Measurements from ENCODE around the gene GADD45B. TPM values are rescaled to one million over a fixed set of nuclear protein-coding genes. Genes with fewer than 3 reads are reported as not detected.

The GADD45B gene
- total and polyA plus RNA-seq, 10 of the 15 experiments (the other 5 are each of a cell fraction or from before 2014, with no cell fraction given) = 2.4 to 180 (median 91.1) TPM

DNA sequence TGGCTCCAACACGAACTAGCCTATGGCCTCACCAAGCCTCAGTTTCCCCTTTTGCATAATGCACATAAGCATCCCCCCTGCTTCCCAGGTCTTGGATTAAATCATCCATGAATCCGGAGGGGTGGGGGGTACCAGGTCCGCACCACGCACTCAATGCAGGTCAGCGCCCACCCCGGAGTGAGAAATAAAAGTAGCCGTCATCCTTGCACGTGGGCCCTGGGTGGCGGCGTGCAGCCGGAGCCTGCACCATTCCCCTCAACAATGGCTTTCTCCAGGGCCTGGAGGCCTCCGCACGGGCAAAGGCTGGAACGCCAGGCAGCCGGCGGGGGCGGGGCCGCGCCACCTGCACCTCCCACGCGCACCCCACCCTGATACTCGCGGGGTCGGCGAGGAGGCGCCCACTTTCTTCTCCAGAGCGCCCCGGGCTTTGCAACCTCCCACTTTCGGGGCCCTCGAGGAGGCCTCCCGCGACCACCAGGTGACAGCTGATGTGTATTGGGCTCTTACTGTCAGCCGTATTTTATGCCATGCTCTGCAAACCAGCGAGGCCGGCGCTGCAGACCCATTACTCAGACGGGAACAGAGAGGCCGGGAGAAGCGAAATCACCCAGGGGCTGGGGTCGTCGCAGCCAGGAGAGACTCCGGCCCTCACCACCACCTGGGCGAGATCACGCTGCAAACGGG lies 767 bp upstream of the GADD45B start (continued):
- TF ChIP-seq, protein P1, sequence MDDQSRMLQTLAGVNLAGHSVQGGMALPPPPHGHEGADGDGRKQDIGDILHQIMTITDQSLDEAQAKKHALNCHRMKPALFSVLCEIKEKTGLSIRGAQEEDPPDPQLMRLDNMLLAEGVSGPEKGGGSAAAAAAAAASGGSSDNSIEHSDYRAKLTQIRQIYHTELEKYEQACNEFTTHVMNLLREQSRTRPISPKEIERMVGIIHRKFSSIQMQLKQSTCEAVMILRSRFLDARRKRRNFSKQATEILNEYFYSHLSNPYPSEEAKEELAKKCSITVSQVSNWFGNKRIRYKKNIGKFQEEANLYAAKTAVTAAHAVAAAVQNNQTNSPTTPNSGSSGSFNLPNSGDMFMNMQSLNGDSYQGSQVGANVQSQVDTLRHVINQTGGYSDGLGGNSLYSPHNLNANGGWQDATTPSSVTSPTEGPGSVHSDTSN (IDR thresholded peaks at IDR 0.05; ENCODE audit: insufficient replicate concordance, low read depth, low read length) = peak; percentile 45
- TF ChIP-seq EGR1 (IDR thresholded peaks at IDR 0.05; ENCODE audit: borderline replicate concordance in 1 of 2, low read depth in 2 of 2, low read length in 2 of 2) (peak in 1 of 2 experiments; percentile 93; a peak in 2 of 3 replicates), CHD1 (IDR thresholded peaks at IDR 0.05; ENCODE audit: low read depth, low read length) (no peak), PML (IDR thresholded peaks at IDR 0.05; ENCODE audit: low read length) (no peak; the same call in 1 of the 2 replicates), SUPT20H (IDR thresholded peaks at IDR 0.05; ENCODE audit: borderline replicate concordance, control insufficient read depth, low read depth, low read length) (no peak), IKZF1 (conservative IDR thresholded peaks at IDR 0.05) (peak; percentile 41), NFXL1 (IDR thresholded peaks at IDR 0.05; ENCODE audit: borderline replicate concordance) (no peak), NBN (IDR thresholded peaks at IDR 0.05) (peak; percentile 5; the same call in 1 of the 2 replicates), NRF1 (conservative IDR thresholded peaks at IDR 0.05; ENCODE audit: low read depth, low read length) (no peak), KLF5 (IDR thresholded peaks at IDR 0.05; ENCODE audit: partially characterized antibody) (no peak), EZH2 (IDR thresholded peaks at IDR 0.05; ENCODE audit: borderline replicate concordance, control insufficient read depth, low read depth, low read length) (no peak), FOXM1 (IDR thresholded peaks at IDR 0.05; ENCODE audit: low read depth, low read length) (0 out of 2 replicates have a peak, but pooled peaks have one; percentile 7)
- TF ChIP-seq, protein P2, sequence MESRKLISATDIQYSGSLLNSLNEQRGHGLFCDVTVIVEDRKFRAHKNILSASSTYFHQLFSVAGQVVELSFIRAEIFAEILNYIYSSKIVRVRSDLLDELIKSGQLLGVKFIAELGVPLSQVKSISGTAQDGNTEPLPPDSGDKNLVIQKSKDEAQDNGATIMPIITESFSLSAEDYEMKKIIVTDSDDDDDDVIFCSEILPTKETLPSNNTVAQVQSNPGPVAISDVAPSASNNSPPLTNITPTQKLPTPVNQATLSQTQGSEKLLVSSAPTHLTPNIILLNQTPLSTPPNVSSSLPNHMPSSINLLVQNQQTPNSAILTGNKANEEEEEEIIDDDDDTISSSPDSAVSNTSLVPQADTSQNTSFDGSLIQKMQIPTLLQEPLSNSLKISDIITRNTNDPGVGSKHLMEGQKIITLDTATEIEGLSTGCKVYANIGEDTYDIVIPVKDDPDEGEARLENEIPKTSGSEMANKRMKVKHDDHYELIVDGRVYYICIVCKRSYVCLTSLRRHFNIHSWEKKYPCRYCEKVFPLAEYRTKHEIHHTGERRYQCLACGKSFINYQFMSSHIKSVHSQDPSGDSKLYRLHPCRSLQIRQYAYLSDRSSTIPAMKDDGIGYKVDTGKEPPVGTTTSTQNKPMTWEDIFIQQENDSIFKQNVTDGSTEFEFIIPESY (IDR thresholded peaks at IDR 0.05) = no peak
- TF ChIP-seq, protein P3, sequence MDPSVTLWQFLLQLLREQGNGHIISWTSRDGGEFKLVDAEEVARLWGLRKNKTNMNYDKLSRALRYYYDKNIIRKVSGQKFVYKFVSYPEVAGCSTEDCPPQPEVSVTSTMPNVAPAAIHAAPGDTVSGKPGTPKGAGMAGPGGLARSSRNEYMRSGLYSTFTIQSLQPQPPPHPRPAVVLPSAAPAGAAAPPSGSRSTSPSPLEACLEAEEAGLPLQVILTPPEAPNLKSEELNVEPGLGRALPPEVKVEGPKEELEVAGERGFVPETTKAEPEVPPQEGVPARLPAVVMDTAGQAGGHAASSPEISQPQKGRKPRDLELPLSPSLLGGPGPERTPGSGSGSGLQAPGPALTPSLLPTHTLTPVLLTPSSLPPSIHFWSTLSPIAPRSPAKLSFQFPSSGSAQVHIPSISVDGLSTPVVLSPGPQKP (IDR thresholded peaks at IDR 0.05; ENCODE audit: low read depth, low read length) = no peak
- TF ChIP-seq, protein P4, sequence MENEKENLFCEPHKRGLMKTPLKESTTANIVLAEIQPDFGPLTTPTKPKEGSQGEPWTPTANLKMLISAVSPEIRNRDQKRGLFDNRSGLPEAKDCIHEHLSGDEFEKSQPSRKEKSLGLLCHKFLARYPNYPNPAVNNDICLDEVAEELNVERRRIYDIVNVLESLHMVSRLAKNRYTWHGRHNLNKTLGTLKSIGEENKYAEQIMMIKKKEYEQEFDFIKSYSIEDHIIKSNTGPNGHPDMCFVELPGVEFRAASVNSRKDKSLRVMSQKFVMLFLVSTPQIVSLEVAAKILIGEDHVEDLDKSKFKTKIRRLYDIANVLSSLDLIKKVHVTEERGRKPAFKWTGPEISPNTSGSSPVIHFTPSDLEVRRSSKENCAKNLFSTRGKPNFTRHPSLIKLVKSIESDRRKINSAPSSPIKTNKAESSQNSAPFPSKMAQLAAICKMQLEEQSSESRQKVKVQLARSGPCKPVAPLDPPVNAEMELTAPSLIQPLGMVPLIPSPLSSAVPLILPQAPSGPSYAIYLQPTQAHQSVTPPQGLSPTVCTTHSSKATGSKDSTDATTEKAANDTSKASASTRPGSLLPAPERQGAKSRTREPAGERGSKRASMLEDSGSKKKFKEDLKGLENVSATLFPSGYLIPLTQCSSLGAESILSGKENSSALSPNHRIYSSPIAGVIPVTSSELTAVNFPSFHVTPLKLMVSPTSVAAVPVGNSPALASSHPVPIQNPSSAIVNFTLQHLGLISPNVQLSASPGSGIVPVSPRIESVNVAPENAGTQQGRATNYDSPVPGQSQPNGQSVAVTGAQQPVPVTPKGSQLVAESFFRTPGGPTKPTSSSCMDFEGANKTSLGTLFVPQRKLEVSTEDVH (IDR thresholded peaks at IDR 0.05; ENCODE audit: low read depth, partially characterized antibody) = no peak
- TF ChIP-seq, protein P5, sequence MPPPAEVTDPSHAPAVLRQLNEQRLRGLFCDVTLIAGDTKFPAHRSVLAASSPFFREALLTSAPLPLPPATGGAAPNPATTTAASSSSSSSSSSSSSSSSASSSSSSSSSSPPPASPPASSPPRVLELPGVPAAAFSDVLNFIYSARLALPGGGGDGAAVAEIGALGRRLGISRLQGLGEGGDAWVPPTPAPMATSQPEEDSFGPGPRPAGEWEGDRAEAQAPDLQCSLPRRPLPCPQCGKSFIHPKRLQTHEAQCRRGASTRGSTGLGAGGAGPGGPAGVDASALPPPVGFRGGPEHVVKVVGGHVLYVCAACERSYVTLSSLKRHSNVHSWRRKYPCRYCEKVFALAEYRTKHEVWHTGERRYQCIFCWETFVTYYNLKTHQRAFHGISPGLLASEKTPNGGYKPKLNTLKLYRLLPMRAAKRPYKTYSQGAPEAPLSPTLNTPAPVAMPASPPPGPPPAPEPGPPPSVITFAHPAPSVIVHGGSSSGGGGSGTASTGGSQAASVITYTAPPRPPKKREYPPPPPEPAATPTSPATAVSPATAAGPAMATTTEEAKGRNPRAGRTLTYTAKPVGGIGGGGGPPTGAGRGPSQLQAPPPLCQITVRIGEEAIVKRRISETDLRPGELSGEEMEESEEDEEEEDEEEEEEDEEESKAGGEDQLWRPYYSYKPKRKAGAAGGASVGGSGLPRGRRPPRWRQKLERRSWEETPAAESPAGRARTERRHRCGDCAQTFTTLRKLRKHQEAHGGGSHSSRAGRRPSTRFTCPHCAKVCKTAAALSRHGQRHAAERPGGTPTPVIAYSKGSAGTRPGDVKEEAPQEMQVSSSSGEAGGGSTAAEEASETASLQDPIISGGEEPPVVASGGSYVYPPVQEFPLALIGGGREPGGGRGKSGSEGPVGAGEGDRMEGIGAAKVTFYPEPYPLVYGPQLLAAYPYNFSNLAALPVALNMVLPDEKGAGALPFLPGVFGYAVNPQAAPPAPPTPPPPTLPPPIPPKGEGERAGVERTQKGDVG (CRISPR knock-in tag; IDR thresholded peaks at IDR 0.05) = no peak
